H1 (cell line): ENCODE measurements around the gene INPPL1. TPM values are rescaled to one million over a fixed set of nuclear protein-coding genes. Genes with fewer than 3 reads are reported as not detected.

Source experiments
- CTCF ChIA-PET: fragments of 300-600 bp; sonication (Branson Sonifier 250); formaldehyde crosslinking; loops from one replicate; lab custom pipeline; 2021; ENCODE audit not compliant: partially characterized antibody; lab: Charles Lee
- POLR2A ChIA-PET: fragments of 300-600 bp; sonication (Branson Sonifier 250); formaldehyde crosslinking; loops from one replicate; lab custom pipeline; 2021; ENCODE audit warnings: inconsistent platforms; ENCODE audit not compliant: partially characterized antibody; lab: Charles Lee
- DNase-seq, 2 experiments: peaks; one replicate each; pipeline versions ENCODE4 v3.0.0 to v3.0.0-alpha.2; 2010 to 2022; ENCODE audit warnings: low spot score in 2 of 2, low read depth in 1 of 2, mixed read lengths in 1 of 2
- FAIRE-seq: peaks from 2 replicates; lab custom pipeline; 2011; peaks lifted over from hg19 to GRCh38; lab: Jason Lieb, UNC
- H2AFZ ChIP-seq: 2 replicates; pipeline ENCODE4 v1.8.1; 2012; ENCODE audit warnings: low read length, inconsistent platforms
- H2AK5ac ChIP-seq: 2 replicates; pipeline ENCODE4 v1.6.1; 2013; ENCODE audit warnings: low read depth, low read length
- H2BK120ac ChIP-seq: replicated peaks from 2 replicates; pipeline ENCODE3; 2013; ENCODE audit warnings: low read depth, low read length, inconsistent platforms
- H2BK12ac ChIP-seq: 2 replicates; pipeline ENCODE4 v1.6.1; 2013; ENCODE audit warnings: low read depth, low read length
- H2BK15ac ChIP-seq: 2 replicates; pipeline ENCODE4 v1.6.1; 2013; ENCODE audit warnings: low read length
- H2BK20ac ChIP-seq: 2 replicates; pipeline ENCODE4 v1.6.1; 2013; ENCODE audit warnings: low read length
- H2BK5ac ChIP-seq: 2 replicates; pipeline ENCODE4 v1.6.1; 2013; ENCODE audit warnings: low read depth, low read length
- H3K14ac ChIP-seq: 2 replicates; pipeline ENCODE4 v1.6.1; 2013; ENCODE audit warnings: inconsistent platforms; ENCODE audit not compliant: insufficient read length
- H3K18ac ChIP-seq: 2 replicates; pipeline ENCODE4 v1.6.1; 2013; ENCODE audit warnings: low read length; ENCODE audit errors: extremely low read depth
- H3K23ac ChIP-seq: 2 replicates; pipeline ENCODE4 v1.6.1; 2013; ENCODE audit warnings: inconsistent platforms; ENCODE audit not compliant: insufficient read length
- H3K23me2 ChIP-seq: 2 replicates; pipeline ENCODE4 v1.6.1; 2013; ENCODE audit warnings: low read depth, low read length
- H3K27ac ChIP-seq: 2 replicates; pipeline ENCODE4 v1.6.1; 2011; ENCODE audit warnings: low read depth, low read length, inconsistent platforms
- H3K27me3 ChIP-seq, 4 experiments: replicated peaks in 1 of 4; 1 replicate in 1 of 4; 2 replicates in 3 of 4; pipeline versions ENCODE4 v1.6.1 to v1.8.1; 2011 to 2013; ENCODE audit warnings: low read length in 3 of 4, mild to moderate bottlenecking in 3 of 4, inconsistent platforms in 2 of 4, mixed read lengths in 2 of 4, moderate library complexity in 1 of 4; ENCODE audit not compliant: control insufficient read depth in 3 of 4, insufficient read depth in 3 of 4; ENCODE audit errors: extremely low read depth in 1 of 4
- H3K36me3 ChIP-seq, 4 experiments: 2 replicates each; pipeline versions ENCODE4 v1.6.1 to v1.8.1; 2011 to 2013; ENCODE audit warnings: mild to moderate bottlenecking in 4 of 4, low read length in 3 of 4, moderate library complexity in 2 of 4, control low read depth in 1 of 4, inconsistent platforms in 1 of 4; ENCODE audit not compliant: insufficient read depth in 4 of 4, control insufficient read depth in 2 of 4
- H3K4ac ChIP-seq: replicated peaks from 2 replicates; pipeline ENCODE3; 2013; ENCODE audit warnings: low read length, low read depth, mixed read lengths, inconsistent platforms; ENCODE audit not compliant: insufficient read length
- H3K4me1 ChIP-seq, 4 experiments: replicated peaks in 1 of 4; 1 replicate in 1 of 4; 2 replicates in 3 of 4; pipeline versions ENCODE4 v1.6.1 to v1.8.1; 2011 to 2013; ENCODE audit warnings: low read length in 3 of 4, inconsistent platforms in 2 of 4, mixed read lengths in 1 of 4; ENCODE audit not compliant: insufficient read depth in 4 of 4, control insufficient read depth in 3 of 4
- H3K4me2 ChIP-seq, 2 experiments: 2 replicates each; pipeline versions ENCODE4 v1.6.1 to v1.8.1; 2011 to 2013; ENCODE audit warnings: low read depth in 2 of 2, low read length in 2 of 2, control low read depth in 1 of 2, inconsistent platforms in 1 of 2, mild to moderate bottlenecking in 1 of 2; ENCODE audit not compliant: insufficient read depth in 1 of 2
- H3K4me3 ChIP-seq, 4 experiments: fragments of 200-600, 300-600 bp in 1 of 4; sonication (generic), shearing (Covaris generic), sonication (Bioruptor Twin) in 1 of 4; 2 replicates each; pipeline versions ENCODE4 v1.5.1 to v1.8.1; 2011 to 2016; ENCODE audit warnings: low read length in 4 of 4, low read depth in 3 of 4, control low read depth in 2 of 4, inconsistent platforms in 2 of 4, mild to moderate bottlenecking in 2 of 4, mixed read lengths in 1 of 4, moderate library complexity in 1 of 4; ENCODE audit not compliant: insufficient read depth in 2 of 4; ENCODE audit errors: extremely low read depth in 1 of 4
- H3K56ac ChIP-seq: replicated peaks from 2 replicates; pipeline ENCODE3; 2013; ENCODE audit warnings: low read depth, mild to moderate bottlenecking, mixed read lengths, low read length, inconsistent platforms; ENCODE audit not compliant: insufficient read length
- H3K79me1 ChIP-seq: 2 replicates; pipeline ENCODE4 v1.6.1; 2013; ENCODE audit warnings: low read depth, low read length, control low read depth
- H3K79me2 ChIP-seq, 2 experiments: 2 replicates each; pipeline versions ENCODE4 v1.6.1 to v1.8.1; 2012 to 2013; ENCODE audit warnings: low read length in 2 of 2, mild to moderate bottlenecking in 2 of 2, inconsistent platforms in 1 of 2; ENCODE audit not compliant: insufficient read depth in 2 of 2, control insufficient read depth in 1 of 2
- H3K9ac ChIP-seq, 4 experiments: replicated peaks in 1 of 4; 1 replicate in 1 of 4; 2 replicates in 3 of 4; pipeline versions ENCODE4 v1.6.1 to v1.8.1; 2011 to 2013; ENCODE audit warnings: low read depth in 3 of 4, low read length in 3 of 4, control low read depth in 2 of 4, mild to moderate bottlenecking in 2 of 4, moderate library complexity in 2 of 4, inconsistent platforms in 1 of 4; ENCODE audit errors: extremely low read depth in 1 of 4
- H3K9me3 ChIP-seq, 2 experiments: 2 replicates each; pipeline versions ENCODE4 v1.6.1 to v1.8.1; 2012 to 2013; ENCODE audit warnings: mild to moderate bottlenecking in 2 of 2, moderate library complexity in 2 of 2, control low read depth in 1 of 2, inconsistent platforms in 1 of 2, low read depth in 1 of 2, low read length in 1 of 2, mixed read lengths in 1 of 2; ENCODE audit not compliant: insufficient read depth in 2 of 2
- H4K20me1 ChIP-seq, 2 experiments: replicated peaks in 1 of 2; 2 replicates each; pipeline versions ENCODE3 to v1.8.1; 2011 to 2013; ENCODE audit warnings: inconsistent platforms in 2 of 2, low read length in 2 of 2, mild to moderate bottlenecking in 1 of 2; ENCODE audit not compliant: insufficient read depth in 2 of 2, control insufficient read depth in 1 of 2
- H4K5ac ChIP-seq: 2 replicates; pipeline ENCODE4 v1.6.1; 2013; ENCODE audit warnings: low read length, low read depth, mixed read lengths, inconsistent platforms; ENCODE audit not compliant: insufficient read length
- H4K8ac ChIP-seq: 2 replicates; pipeline ENCODE4 v1.8.0; 2013; ENCODE audit warnings: mild to moderate bottlenecking, moderate library complexity, low read length, inconsistent platforms; ENCODE audit not compliant: insufficient read depth; ENCODE audit errors: extremely low read depth
- H4K91ac ChIP-seq: replicated peaks from 2 replicates; pipeline ENCODE3; 2013; ENCODE audit warnings: low read length, mixed read lengths, inconsistent platforms; ENCODE audit not compliant: insufficient read length
- BACH1 ChIP-seq: IDR thresholded peaks from 2 replicates; pipeline ENCODE4 v1.6.1; 2012; ENCODE audit warnings: low read length, improper control_type of control experiment
- CBX5 ChIP-seq: fragments of 300-800, 300-1000 bp; sonication (generic); IDR thresholded peaks from 2 replicates; pipeline ENCODE4 v1.7.1; 2016; ENCODE audit warnings: antibody characterized with exemption, low read length, low read depth
- EGR1 ChIP-seq: IDR thresholded peaks from 2 replicates; pipeline ENCODE4 v1.6.1; 2011; ENCODE audit warnings: low read depth, low read length, borderline replicate concordance
- KDM5A ChIP-seq: fragments of 200-600 bp; IDR thresholded peaks from 2 replicates; pipeline ENCODE4 v1.7.1; 2012; ENCODE audit warnings: mild to moderate bottlenecking, low read length, inconsistent platforms, mixed read lengths
- POU5F1 ChIP-seq: IDR thresholded peaks from 2 replicates; pipeline ENCODE4 v1.6.1; 2011; ENCODE audit warnings: low read depth, mild to moderate bottlenecking, low read length, moderate library complexity
- SIX5 ChIP-seq: IDR thresholded peaks from 2 replicates; pipeline ENCODE4 v1.6.1; 2011; ENCODE audit warnings: mild to moderate bottlenecking, low read depth, low read length
- SP2 ChIP-seq: IDR thresholded peaks from 2 replicates; pipeline ENCODE4 v1.6.1; 2012; ENCODE audit warnings: mild to moderate bottlenecking, low read length, inconsistent platforms
- SP4 ChIP-seq: IDR thresholded peaks from 2 replicates; pipeline ENCODE4 v1.6.1; 2012; ENCODE audit warnings: low read length, inconsistent platforms
- TBP ChIP-seq: IDR thresholded peaks from 2 replicates; pipeline ENCODE4 v1.6.1; 2011; ENCODE audit warnings: low read depth, low read length, improper control_type of control experiment
- TEAD4 ChIP-seq: IDR thresholded peaks from 2 replicates; pipeline ENCODE4 v1.6.1; 2012; ENCODE audit warnings: low read depth, low read length, inconsistent platforms, mixed read lengths
- WGBS, 2 experiments: shearing (Covaris generic) in 1 of 2; methylation state at CpG; one replicate each; pipeline versions ENCODE4 v1.1.6 to v1.1.7; 2013 to 2015; ENCODE audit warnings: low lambda C conversion rate in 2 of 2, mixed read lengths in 2 of 2, inconsistent platforms in 1 of 2, low coverage in 1 of 2, missing lambda C conversion rate in 1 of 2; ENCODE audit not compliant: insufficient replicate concordance in 2 of 2, insufficient coverage in 1 of 2, insufficient read length in 1 of 2; ENCODE audit errors: extremely low coverage in 1 of 2, missing lambda C conversion rate in 1 of 2; 5-methylcytosine and 5-hydroxymethylcytosine counted together
- polyA plus RNA-seq, 7 experiments: library from polyadenylated mRNA; depleted of rRNA in 3 of 7; stranded (reverse) in 5 of 7; unstranded in 2 of 7; fragments of >200 nt in 5 of 7; fragments of 200-250 nt in 2 of 7; gene quantifications; 1 replicate in 5 of 7; 2 replicates in 1 of 7; 4 replicates in 1 of 7; pipeline versions ENCODE4 v1.2.1 to v1.2.3, GENCODE V29; 2011 to 2013; ENCODE audit warnings: missing spikeins in 2 of 7, mixed read lengths in 2 of 7
- total RNA-seq: library from RNA; stranded (reverse); fragmentation: NEBNext Ultra II Directional; extraction: Animal tissue kit (Norgen Biotek cat#: 25700); gene quantifications from 2 replicates; pipeline ENCODE4 v1.2.1, GENCODE V29; 2021

Gene INPPL1
- total and polyA plus RNA-seq, 2 of the 8 experiments (the other 6 are each of a cell fraction or from before 2014, with no cell fraction given): 54.5 to 79.5 TPM

DNA sequence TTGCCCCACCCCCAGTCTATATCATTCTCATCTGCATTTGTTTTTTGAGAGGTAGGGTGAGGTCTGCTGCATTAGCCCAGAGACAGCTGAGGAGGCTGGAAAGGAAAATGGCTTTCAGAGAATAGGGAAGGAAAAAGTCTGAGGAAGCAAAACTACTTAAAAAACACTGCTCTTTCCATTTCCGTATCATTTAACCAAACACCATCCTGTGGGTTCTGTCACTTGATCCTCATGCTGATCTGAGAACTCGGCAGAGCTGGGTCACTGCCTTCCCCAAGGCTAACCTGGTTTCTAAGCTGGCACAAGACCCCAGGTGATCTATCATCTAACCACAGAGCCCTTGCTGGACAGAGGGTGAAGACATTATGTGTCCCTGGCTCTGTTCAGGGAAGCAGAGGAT lies 6.7 kb upstream of the INPPL1 start:
- TF ChIP-seq SIX5 (no peak), CBX5 (no peak), SP4 (no peak), SP2 (no peak), POU5F1 (no peak), EGR1 (no peak), BACH1 (no peak), TEAD4 (no peak), KDM5A (no peak), TBP (no peak)
- Histone ChIP-seq H3K27ac (no peak overlapping the region), H3K23ac (no peak overlapping the region), H3K9me3 (no peaks in the 10 kb centered on the region), H2BK5ac (no peak overlapping the region), H4K20me1 (no peaks in the 10 kb centered on the region), H3K4me3 (no peak overlapping the region), H2AFZ (no peak overlapping the region; the same call in 1 of the 2 replicates), H3K4me1 (peaks cover 6 to 9% (median 7%) of the 10 kb centered on the region in 4 experiments; a peak in 5 of 7 replicates), H3K79me2 (no peaks in the 10 kb centered on the region), H3K23me2 (no peaks in the 10 kb centered on the region), H3K79me1 (no peaks in the 10 kb centered on the region), H2BK120ac (no peak overlapping the region), H3K4ac (no peak overlapping the region), H3K4me2 (no peak overlapping the region), H3K14ac (no peak overlapping the region), H3K9ac (no peak overlapping the region), H2BK15ac (no peak overlapping the region), H2AK5ac (no peak overlapping the region), H2BK12ac (no peak overlapping the region), H3K27me3 (no peaks in the 10 kb centered on the region; a peak in 2 of 7 replicates), H2BK20ac (no peak overlapping the region), H3K36me3 (no peaks in the 10 kb centered on the region), H4K5ac (no peak overlapping the region), H3K18ac (no peak overlapping the region), H3K56ac (no peak overlapping the region), H4K91ac (no peak overlapping the region), H4K8ac (no peak overlapping the region; the same call in 1 of the 2 replicates)
- 73% methylated on average over 2 of the region's 2 CpGs; no CpG with 5 or more reads in 1 of the 2 experiments for WGBS, 2 experiments
- POLR2A ChIA-PET: no interaction called here
- FAIRE-seq (no peak), DNase-seq (no peak)
- CTCF ChIA-PET: interaction anchor here (0.9 to 1.2 kb wide), 3 partner anchors 20 to 43 kb away, joined by 3 to 6 read pairs (median 3); no protein-coding TSS in a partner anchor
